H4 (cell line): ENCODE measurements around the gene SSH3. TPM values are rescaled to one million over a fixed set of nuclear protein-coding genes. Genes with fewer than 3 reads are reported as not detected.

Source experiments
- DNase-seq: peaks from one replicate; pipeline ENCODE4 v3.0.0-alpha.2; 2015; ENCODE audit warnings: low spot score
- total RNA-seq: library from RNA; depleted of rRNA; stranded (reverse); fragments of >200 nt; shearing (Covaris generic); gene quantifications from 2 replicates; pipeline ENCODE4 v1.2.3, GENCODE V29; 2014

Gene SSH3
- total RNA-seq, 1 experiment from 2014 or later: 6.5 TPM

- DNase-seq: no peak
Measured at GRCh38 chr11:67280341-67280787, 23.0 kb upstream of the SSH3 start.

GRCh38 chr11:67280788-67281551 lies 22.4 kb upstream of the SSH3 start:
- no peak for DNase-seq

GRCh38 chr11:67281552-67282150 lies 21.7 kb upstream of the SSH3 start:
- no peak for DNase-seq

- no peak for DNase-seq
Measured at GRCh38 chr11:67282155-67282875, 21.0 kb upstream of the SSH3 start.

GRCh38 chr11:67282876-67283371 lies 20.4 kb upstream of the SSH3 start:
- no peak for DNase-seq

GRCh38 chr11:67283481-67283963 lies 19.8 kb upstream of the SSH3 start:
- DNase-seq: no peak

GRCh38 chr11:67284811-67285540 lies 18.4 kb upstream of the SSH3 start:
- DNase-seq: no peak

- no peak for DNase-seq
Measured at GRCh38 chr11:67285541-67286498, 17.5 kb upstream of the SSH3 start.

- DNase-seq: no peak
Measured at GRCh38 chr11:67286621-67287333, 16.6 kb upstream of the SSH3 start.

- DNase-seq: no peak
Measured at GRCh38 chr11:67287355-67288197, 15.8 kb upstream of the SSH3 start.

GRCh38 chr11:67288198-67288451 lies 15.2 kb upstream of the SSH3 start:
- no peak for DNase-seq

GRCh38 chr11:67288452-67289225 lies 14.7 kb upstream of the SSH3 start:
- DNase-seq: peak; percentile 88

GRCh38 chr11:67289226-67289650 lies 14.1 kb upstream of the SSH3 start, which contains the start of gene ANKRD13D:
ANKRD13D (plus strand) TSS chr11:67289303; CDS start chr11:67289461, 158 bp downstream.
- DNase-seq: no peak

GRCh38 chr11:67289651-67290479 lies 13.5 kb upstream of the SSH3 start:
- no peak for DNase-seq

GRCh38 chr11:67290801-67291200 lies 12.5 kb upstream of the SSH3 start:
- no peak for DNase-seq

- no peak for DNase-seq
Measured at GRCh38 chr11:67291481-67292381, 11.6 kb upstream of the SSH3 start.
